ENCODE data around the gene VSX1.

The VSX1 gene

GRCh38 chr20:25065625-25066338 is 16.2 kb downstream of the VSX1 start:
- DNase-seq, result peak; percentile 49

DNA sequence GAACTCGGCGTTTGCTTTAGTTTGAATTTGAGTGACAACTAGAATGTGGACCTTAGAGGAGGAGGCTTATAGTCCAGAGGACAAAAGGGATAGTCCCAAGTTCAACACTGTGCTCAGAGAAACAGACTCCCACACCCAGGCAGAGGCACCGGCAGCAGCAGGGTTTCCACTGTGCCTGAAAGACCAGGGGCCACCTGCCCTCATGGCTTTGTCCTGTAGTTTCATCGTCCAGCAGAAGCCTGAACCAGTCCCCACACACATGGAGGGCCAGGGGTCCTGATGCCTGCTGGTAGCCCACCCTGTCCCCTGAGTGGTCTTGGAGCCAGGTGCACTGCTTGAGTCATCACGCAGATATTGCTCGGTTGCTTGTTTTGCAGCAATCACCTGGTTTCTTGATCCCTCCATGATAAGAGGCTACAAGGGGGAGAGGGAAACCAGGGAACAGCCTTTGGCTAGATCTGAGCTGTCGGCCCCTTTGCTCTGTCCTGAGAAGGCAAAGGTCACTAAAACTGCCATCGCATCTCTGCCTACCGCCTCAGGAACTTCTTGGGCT is 16.8 kb downstream of the VSX1 start:
- no peak for DNase-seq

DNA sequence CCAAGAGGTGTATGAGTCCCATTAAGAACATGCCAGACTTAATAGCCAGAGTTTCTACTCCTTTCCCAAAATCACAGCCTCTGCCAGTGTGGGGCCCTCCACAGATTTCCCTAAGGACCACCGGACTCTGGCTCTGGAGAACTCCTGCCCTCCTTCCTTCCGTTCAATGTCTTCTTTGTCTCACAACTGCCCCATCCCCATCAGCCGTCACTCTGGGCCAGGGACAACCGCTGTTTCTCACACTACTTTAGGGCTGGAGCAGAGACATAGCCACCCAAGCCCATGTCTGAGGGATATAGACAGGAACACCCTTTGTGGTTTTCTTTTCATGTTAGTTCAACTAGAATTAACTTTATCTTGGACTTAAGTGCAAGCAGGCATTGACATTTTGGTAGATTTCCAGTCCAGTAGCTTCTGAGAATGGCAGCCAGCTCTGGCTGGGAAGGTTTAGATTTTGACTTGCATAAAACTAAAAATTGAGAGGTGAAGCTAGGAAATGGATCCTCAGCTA is 17.3 kb downstream of the VSX1 start:
- no peak for DNase-seq

DNA sequence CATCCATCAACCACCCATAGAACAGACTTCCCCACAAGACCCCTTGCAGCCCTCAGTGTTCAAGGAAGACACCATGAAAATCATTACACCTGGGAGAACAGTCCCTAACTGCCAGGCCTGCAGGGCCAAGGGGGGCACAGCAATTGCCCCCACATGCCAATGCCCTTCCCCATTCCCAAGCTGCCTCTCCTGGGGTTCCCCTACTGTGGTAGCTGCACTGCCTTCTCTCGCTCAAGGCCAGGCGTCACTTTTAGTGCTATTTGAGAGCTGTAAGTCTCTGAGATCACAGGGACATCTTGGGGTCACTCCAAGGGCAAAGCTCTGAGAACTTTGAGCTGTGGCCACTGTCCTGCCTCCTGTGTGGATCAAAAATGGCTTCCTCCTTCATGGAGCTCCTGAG is 18.0 kb downstream of the VSX1 start:
- no peak for DNase-seq

DNA sequence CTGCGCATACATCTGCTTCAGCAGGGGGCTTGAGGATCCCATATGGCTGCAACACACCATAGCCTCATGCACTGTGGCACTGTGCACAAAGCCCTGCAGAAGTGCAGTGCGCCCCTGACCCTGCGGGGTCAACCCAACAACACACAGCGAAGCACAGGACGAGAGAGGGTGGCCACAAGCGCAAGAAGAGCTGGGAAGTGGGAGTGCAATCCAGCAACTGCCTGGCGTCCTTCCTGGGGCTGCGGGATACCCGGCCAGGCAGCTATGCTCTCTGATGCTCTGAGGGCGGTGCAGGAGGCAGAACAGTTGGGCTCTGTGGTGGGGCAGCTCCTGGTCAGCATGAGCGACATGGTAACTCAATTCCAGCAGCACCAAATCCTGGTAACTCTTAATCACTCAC is 18.4 kb downstream of the VSX1 start:
- DNase-seq, result no peak

GRCh38 chr20:25062841-25063240 is 19.1 kb downstream of the VSX1 start:
- DNase-seq, result no peak

- no peak for DNase-seq
Observed at GRCh38 chr20:25061821-25062530, 20.0 kb downstream of the VSX1 start.

DNA sequence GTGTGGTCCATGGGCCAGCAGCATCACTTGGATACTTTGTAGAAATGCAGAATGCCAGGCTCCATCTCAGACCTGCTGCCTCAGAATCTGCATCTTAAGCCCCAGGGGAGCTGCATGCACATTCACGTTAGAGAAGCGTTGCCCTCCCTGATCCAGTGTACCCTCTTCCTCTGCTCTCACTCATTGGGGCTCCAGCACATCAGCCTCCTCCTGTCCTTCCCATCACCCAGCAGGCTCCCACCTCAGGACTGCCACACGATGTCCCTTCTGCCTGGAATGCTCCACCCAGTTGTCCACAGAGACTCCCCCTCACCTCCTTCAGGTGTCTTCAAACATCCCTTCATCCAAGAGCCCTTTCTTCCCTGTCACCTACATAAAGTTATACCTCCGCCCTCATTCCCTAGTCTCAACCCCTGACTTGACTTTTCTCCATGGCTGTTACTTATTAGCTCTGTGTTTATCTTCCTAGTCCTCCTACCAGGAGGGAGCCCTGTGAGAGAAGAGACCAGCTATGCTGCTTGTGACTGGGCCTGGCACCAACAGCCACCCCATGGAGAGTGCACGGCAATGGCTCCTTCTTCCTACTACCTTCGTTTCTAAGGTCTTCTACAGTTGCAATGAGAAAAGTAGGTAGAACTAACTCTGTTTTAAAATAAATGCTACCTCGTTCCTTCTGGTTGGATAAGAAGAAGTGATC is 20.7 kb downstream of the VSX1 start:
- no peak for DNase-seq

- DNase-seq, result no peak
Observed at GRCh38 chr20:25059866-25060465, 22.0 kb downstream of the VSX1 start.

DNA sequence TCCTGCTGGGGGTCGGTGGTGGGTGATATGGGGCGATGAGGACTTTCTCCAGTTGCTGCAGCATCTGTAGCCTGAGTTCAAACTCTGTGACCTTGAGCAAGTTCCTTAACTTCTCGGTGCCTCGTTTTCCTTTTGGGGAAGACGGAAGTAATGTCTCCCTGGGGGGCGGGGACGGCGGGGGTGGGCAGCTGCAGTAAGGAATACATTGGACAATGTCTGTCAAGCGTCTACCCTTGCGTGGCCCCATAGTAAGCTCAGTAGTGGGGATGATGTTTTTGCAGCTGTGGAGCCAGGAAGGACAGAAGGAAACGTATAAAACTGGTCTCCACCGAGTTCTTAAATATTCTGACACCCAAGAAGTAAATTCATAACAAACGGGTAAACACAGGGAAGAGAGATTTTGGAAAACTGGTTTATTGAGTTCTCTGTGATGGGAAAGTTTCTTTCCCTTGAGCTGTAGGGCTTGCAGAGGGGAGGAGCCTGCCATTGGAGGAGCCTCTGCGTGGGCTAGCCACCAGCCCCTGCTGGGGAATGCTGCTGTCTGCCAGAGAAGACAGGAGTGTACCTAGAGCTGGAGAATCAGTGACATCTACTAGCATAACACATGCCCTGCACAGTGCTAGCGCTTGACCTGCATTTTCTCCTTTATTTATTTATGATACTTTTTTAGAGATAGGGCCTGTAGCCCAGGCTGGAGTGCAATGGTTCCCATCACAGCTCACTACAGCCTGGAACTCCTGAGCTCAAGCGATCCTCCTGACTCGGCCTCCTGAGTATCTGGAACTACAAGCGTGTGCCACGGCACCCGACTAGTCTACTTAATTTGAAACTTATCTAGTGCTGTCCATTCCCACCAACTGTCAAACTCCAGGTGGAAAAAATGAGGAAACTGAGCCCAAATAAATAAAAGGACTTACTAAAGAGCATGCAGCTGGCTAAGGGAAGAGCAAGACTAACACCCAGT is 22.8 kb downstream of the VSX1 start:
- peak; percentile 28 for DNase-seq

DNA sequence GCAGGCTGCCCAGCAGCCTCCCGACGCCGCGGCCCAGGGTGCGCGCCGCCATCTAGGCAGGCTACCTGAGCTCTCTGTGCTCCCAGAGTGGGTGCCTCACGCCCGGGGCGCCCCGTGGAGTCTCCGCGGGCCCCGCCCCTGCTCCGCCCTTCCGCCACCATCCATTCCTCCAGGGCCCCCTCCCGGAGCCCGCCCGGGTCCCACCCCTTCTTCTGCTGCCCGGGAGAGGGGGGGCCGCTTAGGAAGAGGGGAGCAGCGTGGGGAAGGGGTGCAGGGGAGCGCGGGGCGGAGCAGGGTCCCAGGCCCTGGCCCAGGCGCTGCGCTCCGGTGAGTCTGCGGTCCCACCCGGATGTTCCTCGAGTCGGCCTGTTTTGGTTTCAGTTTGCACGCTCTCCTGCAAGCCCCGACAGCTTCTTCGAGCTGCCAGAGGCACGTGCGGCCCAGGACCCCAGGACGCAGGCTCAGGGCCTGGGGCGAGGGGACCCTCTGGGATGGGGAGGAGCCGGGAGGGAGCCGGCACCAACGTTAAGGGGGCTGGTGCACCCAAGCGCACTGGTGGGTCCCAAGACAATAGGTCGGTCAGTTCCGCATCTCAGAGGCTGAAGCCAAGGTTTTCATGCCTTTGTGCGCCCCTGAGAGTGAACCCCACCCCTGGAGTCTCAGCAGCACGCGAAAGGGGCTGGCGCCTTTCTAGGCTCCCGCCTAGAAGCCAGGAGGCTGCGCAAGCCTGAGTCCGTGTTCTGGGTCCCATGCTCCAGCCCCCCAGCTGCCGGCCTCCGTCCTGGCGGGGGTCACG is 23.7 kb downstream of the VSX1 start, which contains the start of gene ACSS1:
Gene ACSS1, minus strand, starts transcription at position 89 of the 796 bp plus-strand sequence. Its CDS starts 37 bp downstream, at position 52.
- DNase-seq, result peak; percentile 53

DNA sequence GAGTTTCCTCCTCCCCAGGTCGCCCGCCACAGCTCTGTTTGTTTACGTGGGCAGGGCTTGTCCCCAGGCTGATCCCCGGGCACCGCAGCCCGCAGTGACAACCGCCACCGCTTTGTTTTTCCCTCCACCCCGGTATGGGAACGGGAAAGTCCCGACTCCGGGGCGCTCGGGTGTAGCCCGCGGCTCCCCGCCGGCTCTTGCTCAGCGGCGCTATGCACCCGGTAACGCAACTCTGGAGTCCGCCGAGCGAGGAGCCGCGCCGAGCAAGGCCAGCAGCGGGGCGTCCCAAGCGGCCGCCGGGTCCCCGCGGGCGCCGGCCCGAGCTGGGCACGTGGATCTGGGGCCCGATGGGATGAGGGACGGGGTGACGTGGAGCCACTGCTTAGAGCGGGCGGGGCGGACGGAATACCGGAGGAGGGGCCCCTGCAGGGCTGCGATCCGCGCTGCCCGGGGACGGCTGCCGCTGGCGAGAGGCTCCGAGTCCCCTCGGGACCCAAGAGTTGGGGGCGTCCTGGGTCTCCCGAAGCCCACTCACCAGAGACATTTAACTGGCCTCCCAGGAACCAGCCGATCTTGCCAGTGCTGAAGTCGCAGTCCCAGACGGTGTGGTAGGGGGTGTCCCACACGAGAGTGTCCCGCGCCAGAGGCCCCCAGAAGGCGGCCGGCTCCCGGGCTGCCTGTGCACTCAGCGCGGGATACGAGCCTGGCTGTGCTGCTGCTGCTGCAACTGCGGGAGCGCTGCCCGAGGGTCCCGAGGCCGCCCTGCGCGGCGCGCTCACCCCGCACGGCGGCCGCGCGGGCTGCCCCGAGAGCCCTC is 24.5 kb downstream of the VSX1 start:
- peak; percentile 69 for DNase-seq

DNA sequence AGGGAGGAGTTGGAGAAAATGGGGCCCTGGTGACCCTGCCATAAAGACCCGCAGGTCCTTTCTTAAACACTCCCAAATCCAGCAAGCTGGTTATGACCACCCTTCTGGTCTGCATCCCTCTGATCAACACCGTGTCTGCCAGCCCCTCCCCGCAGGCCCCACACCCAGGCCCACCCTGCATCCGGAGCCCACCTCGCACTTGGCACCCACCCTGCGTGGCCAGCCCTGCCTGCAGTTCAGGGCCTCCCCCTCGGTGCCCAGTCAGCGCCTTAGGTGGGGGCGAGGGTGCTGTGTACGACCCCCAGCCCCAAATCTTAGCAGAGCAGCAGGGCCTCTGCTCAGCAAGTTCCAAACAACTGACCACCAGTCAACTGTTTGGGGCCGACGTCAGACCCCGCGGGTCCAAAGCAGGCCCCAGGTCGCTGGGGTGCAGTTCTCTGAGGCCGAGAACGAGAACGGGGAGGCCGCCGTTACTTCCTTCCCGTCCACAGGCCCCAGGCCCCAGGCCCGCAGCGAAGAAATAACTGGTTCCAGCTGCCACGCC is 25.2 kb downstream of the VSX1 start:
- no peak for DNase-seq

- peak; percentile 54 for DNase-seq
Observed at GRCh38 chr20:25055711-25056495, 26.0 kb downstream of the VSX1 start.

DNA sequence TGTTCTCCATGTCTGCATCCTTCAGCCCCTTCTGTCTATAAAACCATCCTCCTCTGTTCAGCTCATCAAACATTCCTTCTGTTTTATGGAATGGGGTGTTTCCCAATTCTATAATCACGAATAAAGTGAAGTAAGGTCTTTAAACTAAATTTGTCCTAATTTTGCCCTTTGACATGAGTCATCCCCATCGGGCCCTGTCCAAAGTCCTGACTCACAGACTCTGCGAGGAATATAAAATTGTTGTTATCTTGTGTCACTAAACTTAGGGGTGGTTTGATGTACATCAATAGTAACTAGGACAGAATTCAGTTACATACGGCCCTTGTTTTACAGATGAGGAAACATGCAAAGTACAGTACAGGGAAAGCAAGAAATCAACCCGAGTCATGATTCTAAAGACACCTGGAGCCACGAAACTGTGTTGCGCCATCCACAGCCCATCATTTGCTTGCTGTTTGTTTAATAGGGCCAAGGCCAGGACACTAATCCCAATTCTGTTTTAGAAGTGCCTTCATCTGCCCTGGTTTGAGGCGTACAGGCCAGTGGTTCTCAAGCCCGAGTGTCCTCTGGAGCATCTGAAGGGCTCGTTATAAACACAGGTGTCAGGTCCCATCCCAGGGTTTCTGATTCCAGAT is 26.8 kb downstream of the VSX1 start:
- DNase-seq, result peak; percentile 49

GRCh38 chr20:25054096-25054820 is 27.7 kb downstream of the VSX1 start:
- no peak for DNase-seq

DNA sequence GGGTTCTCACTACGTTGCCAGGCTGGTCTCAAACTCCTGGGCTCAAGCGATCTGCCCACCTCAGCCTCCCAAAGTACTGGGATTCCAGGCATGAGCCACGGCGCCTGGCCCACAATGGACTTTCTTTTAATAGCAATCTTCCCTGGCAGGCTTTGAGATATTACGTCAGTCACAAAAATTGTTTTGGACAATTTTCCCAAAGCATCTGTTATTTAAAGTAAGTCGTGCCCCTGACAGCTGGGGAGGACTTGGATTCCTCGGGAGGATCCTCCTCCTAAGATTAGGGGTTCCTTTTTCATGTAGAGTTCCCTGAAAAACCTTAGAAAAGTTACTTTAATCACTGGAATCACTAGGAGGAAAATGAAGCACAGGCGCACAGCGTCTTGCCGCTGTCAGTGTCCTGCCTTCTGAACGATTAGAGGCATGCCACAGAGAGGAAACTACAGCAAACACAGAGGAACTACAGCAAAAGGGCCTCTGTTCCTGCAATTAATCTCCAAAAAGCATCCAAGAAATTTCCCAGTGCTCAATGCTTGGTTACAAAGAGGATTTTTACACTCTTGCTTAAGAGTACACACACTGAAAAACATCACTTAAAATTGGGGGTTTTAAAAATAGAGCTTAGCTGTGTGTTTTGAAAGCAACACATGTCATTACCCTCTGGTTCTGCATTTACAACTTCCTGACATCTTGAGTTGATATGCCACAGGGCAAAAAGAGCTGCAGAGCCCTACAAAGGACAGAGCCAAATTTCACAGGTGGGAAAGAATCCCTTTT is 28.5 kb downstream of the VSX1 start:
- DNase-seq, result peak; percentile 72

All from fibroblast of skin of right biceps (primary cell).